ENCODE results near the gene HYPK. TPM values are rescaled to one million over a fixed set of nuclear protein-coding genes. Genes with fewer than 3 reads are reported as not detected.

The HYPK gene
- total and polyA plus RNA-seq, 2 of the 8 experiments (the other 6 are each of a cell fraction or from before 2014, with no cell fraction given): 5.4 to 17.6 TPM

DNA sequence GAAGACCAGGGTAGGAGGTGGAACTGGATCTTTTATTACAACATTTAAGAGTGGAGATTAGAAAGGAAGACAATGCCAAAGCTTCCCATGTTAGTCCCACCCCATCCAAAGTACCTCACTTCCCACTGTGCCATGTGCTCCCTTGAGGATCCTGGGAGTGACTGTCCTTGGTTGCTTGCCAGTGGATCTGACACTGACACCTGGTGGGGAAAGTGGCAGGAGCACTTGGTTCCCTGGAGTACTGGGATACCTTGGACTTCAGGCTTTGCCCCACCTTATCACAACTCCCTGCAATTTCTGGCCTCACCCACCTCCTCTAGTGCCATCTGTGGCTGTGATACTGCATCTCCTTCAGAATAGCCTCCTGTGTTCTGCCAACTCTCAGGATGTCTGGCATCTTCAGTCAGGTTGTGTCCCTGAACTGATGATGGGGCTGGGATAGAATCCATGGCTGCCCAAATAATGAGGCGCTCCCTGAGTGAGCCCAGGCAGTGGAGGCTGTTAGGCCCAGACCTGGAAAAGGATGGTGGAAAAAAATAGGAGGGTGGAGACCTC is 24.9 kb upstream of the HYPK start (continued):
- TF ChIP-seq, protein P1, sequence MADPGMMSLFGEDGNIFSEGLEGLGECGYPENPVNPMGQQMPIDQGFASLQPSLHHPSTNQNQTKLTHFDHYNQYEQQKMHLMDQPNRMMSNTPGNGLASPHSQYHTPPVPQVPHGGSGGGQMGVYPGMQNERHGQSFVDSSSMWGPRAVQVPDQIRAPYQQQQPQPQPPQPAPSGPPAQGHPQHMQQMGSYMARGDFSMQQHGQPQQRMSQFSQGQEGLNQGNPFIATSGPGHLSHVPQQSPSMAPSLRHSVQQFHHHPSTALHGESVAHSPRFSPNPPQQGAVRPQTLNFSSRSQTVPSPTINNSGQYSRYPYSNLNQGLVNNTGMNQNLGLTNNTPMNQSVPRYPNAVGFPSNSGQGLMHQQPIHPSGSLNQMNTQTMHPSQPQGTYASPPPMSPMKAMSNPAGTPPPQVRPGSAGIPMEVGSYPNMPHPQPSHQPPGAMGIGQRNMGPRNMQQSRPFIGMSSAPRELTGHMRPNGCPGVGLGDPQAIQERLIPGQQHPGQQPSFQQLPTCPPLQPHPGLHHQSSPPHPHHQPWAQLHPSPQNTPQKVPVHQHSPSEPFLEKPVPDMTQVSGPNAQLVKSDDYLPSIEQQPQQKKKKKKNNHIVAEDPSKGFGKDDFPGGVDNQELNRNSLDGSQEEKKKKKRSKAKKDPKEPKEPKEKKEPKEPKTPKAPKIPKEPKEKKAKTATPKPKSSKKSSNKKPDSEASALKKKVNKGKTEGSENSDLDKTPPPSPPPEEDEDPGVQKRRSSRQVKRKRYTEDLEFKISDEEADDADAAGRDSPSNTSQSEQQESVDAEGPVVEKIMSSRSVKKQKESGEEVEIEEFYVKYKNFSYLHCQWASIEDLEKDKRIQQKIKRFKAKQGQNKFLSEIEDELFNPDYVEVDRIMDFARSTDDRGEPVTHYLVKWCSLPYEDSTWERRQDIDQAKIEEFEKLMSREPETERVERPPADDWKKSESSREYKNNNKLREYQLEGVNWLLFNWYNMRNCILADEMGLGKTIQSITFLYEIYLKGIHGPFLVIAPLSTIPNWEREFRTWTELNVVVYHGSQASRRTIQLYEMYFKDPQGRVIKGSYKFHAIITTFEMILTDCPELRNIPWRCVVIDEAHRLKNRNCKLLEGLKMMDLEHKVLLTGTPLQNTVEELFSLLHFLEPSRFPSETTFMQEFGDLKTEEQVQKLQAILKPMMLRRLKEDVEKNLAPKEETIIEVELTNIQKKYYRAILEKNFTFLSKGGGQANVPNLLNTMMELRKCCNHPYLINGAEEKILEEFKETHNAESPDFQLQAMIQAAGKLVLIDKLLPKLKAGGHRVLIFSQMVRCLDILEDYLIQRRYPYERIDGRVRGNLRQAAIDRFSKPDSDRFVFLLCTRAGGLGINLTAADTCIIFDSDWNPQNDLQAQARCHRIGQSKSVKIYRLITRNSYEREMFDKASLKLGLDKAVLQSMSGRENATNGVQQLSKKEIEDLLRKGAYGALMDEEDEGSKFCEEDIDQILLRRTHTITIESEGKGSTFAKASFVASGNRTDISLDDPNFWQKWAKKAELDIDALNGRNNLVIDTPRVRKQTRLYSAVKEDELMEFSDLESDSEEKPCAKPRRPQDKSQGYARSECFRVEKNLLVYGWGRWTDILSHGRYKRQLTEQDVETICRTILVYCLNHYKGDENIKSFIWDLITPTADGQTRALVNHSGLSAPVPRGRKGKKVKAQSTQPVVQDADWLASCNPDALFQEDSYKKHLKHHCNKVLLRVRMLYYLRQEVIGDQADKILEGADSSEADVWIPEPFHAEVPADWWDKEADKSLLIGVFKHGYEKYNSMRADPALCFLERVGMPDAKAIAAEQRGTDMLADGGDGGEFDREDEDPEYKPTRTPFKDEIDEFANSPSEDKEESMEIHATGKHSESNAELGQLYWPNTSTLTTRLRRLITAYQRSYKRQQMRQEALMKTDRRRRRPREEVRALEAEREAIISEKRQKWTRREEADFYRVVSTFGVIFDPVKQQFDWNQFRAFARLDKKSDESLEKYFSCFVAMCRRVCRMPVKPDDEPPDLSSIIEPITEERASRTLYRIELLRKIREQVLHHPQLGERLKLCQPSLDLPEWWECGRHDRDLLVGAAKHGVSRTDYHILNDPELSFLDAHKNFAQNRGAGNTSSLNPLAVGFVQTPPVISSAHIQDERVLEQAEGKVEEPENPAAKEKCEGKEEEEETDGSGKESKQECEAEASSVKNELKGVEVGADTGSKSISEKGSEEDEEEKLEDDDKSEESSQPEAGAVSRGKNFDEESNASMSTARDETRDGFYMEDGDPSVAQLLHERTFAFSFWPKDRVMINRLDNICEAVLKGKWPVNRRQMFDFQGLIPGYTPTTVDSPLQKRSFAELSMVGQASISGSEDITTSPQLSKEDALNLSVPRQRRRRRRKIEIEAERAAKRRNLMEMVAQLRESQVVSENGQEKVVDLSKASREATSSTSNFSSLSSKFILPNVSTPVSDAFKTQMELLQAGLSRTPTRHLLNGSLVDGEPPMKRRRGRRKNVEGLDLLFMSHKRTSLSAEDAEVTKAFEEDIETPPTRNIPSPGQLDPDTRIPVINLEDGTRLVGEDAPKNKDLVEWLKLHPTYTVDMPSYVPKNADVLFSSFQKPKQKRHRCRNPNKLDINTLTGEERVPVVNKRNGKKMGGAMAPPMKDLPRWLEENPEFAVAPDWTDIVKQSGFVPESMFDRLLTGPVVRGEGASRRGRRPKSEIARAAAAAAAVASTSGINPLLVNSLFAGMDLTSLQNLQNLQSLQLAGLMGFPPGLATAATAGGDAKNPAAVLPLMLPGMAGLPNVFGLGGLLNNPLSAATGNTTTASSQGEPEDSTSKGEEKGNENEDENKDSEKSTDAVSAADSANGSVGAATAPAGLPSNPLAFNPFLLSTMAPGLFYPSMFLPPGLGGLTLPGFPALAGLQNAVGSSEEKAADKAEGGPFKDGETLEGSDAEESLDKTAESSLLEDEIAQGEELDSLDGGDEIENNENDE (IDR thresholded peaks at IDR 0.05; ENCODE audit: insufficient replicate concordance, low read length): no peak
- TF ChIP-seq NRF1 (IDR thresholded peaks at IDR 0.05; ENCODE audit: low read depth, low read length) (no peak), JUN (IDR thresholded peaks at IDR 0.05; ENCODE audit: low read depth, low read length) (no peak), MAFK (IDR thresholded peaks at IDR 0.05; ENCODE audit: low read depth, low read length) (no peak), POLR2A (IDR thresholded peaks at IDR 0.05; ENCODE audit: control extremely low read depth in 1 of 2, low read depth in 2 of 2, low read length in 2 of 2) (peak in 1 of 2 experiments; percentile 54; a peak in 1 of 3 replicates), CHD2 (IDR thresholded peaks at IDR 0.05; ENCODE audit: low read length) (no peak), SAP30 (IDR thresholded peaks at IDR 0.05; ENCODE audit: insufficient read depth, insufficient replicate concordance, low read length) (no peak), RFX5 (IDR thresholded peaks at IDR 0.05; ENCODE audit: borderline replicate concordance, low read depth, low read length) (no peak), RNF2 (IDR thresholded peaks at IDR 0.05; ENCODE audit: borderline replicate concordance, low read depth, low read length, missing control alignments, poor library complexity, severe bottlenecking) (no peak), BACH1 (IDR thresholded peaks at IDR 0.05; ENCODE audit: low read length) (no peak), SP1 (IDR thresholded peaks at IDR 0.05; ENCODE audit: low read depth, low read length) (no peak)
